DOHH2 (cell line): ENCODE results near the gene PLA2G4A.

Experiments used
- H3F3A ChIP-seq: fragments of 200-600 bp; sonication (generic), shearing (Covaris generic); 2 replicates; pipeline ENCODE4 v1.6.0; 2016; ENCODE audit warnings: antibody characterized with exemption, mild to moderate bottlenecking; ENCODE audit not compliant: control insufficient read depth, insufficient read depth
- H3K27ac ChIP-seq: fragments of 200-600 bp; sonication (generic); 2 replicates; pipeline ENCODE4 v1.5.1; 2014; ENCODE audit warnings: low read depth, mild to moderate bottlenecking, low read length, moderate library complexity
- H3K27me3 ChIP-seq: fragments of 200-600 bp; sonication (generic); 2 replicates; pipeline ENCODE4 v1.6.1; 2014; ENCODE audit warnings: mild to moderate bottlenecking, low read length, mixed read lengths; ENCODE audit not compliant: control insufficient read depth
- H3K36me3 ChIP-seq: fragments of 200-600 bp; sonication (generic); 2 replicates; pipeline ENCODE4 v1.6.1; 2014; ENCODE audit warnings: mild to moderate bottlenecking, low read length, moderate library complexity, mixed read lengths; ENCODE audit not compliant: control insufficient read depth
- H3K4me1 ChIP-seq: fragments of 200-600 bp; sonication (generic); 2 replicates; pipeline ENCODE4 v1.6.1; 2014; ENCODE audit warnings: mild to moderate bottlenecking, low read length, mixed read lengths; ENCODE audit not compliant: control insufficient read depth
- H3K4me2 ChIP-seq: fragments of 200-600 bp; sonication (generic); 2 replicates; pipeline ENCODE4 v1.6.0; 2014; ENCODE audit warnings: mild to moderate bottlenecking, low read length, moderate library complexity
- H3K4me3 ChIP-seq: fragments of 200-600 bp; sonication (generic); 2 replicates; pipeline ENCODE4 v1.5.1; 2014; ENCODE audit warnings: mild to moderate bottlenecking, low read length, mixed read lengths
- H3K79me2 ChIP-seq: fragments of 200-600 bp; sonication (generic); 2 replicates; pipeline ENCODE4 v1.6.1; 2014; ENCODE audit warnings: mild to moderate bottlenecking, low read length, mixed read lengths; ENCODE audit not compliant: control insufficient read depth
- H3K9me2 ChIP-seq: fragments of 200-600 bp; sonication (generic); replicated peaks from 2 replicates; pipeline ENCODE4 v1.6.1; 2014; ENCODE audit warnings: mild to moderate bottlenecking, low read length, mixed read lengths; ENCODE audit not compliant: control insufficient read depth
- H3K9me3 ChIP-seq: fragments of 200-600 bp; sonication (generic); 2 replicates; pipeline ENCODE4 v1.6.1; 2014; ENCODE audit warnings: antibody characterized with exemption, low read length, mixed read lengths; ENCODE audit not compliant: control insufficient read depth, insufficient read depth
- H4K20me1 ChIP-seq: fragments of 200-600 bp; sonication (generic); 2 replicates; pipeline ENCODE4 v1.6.0; 2014; ENCODE audit warnings: low read depth, mild to moderate bottlenecking, antibody characterized with exemption, low read length, moderate library complexity; ENCODE audit not compliant: control insufficient read depth, insufficient read depth
- EZH2phosphoT487 ChIP-seq: fragments of 200-600 bp; sonication (generic); IDR thresholded peaks from 2 replicates; pipeline ENCODE4 v1.6.1; 2017; ENCODE audit warnings: borderline replicate concordance, mild to moderate bottlenecking, antibody characterized with exemption, low read length, moderate library complexity, mixed read lengths
- TF ChIP-seq, protein P1 (sequence below): fragments of 200-600 bp; sonication (generic); IDR thresholded peaks from one replicate; pipeline ENCODE4 v1.5.1; 2014; ENCODE audit warnings: antibody characterized with exemption, mild to moderate bottlenecking, low read depth, low read length; ENCODE audit not compliant: poor library complexity, severe bottlenecking

The PLA2G4A gene

DNA sequence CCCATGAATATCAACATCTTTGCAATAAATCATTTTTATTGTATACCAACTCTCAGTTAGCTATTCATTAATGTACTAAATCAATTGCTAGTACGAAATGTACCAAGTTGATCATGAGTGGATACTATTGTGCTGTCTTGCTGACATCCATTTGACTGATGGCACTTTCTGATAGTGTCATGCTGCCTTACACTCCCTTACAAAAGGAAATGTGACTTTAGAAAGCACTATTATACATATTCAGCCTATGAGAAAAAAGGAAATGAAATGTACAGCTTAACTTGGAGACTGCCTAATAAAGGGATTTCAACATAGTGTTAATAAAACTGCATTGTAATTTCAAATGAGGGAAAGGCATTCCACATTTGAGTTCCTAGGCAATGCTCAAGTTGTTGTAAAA, 52.2 kb downstream of the PLA2G4A start:
- Histone ChIP-seq H3K27ac (no peak overlapping the region), H4K20me1 (no peaks in the 10 kb centered on the region), H3K27me3 (no peaks in the 10 kb centered on the region), H3K4me1 (no peaks in the 10 kb centered on the region), H3K4me3 (no peak overlapping the region), H3K4me2 (no peak overlapping the region), H3K36me3 (no peaks in the 10 kb centered on the region), H3F3A (no peaks in the 10 kb centered on the region), H3K79me2 (no peaks in the 10 kb centered on the region), H3K9me2 (no peaks in the 10 kb centered on the region), H3K9me3 (no peaks in the 10 kb centered on the region)
- TF ChIP-seq, protein P1, sequence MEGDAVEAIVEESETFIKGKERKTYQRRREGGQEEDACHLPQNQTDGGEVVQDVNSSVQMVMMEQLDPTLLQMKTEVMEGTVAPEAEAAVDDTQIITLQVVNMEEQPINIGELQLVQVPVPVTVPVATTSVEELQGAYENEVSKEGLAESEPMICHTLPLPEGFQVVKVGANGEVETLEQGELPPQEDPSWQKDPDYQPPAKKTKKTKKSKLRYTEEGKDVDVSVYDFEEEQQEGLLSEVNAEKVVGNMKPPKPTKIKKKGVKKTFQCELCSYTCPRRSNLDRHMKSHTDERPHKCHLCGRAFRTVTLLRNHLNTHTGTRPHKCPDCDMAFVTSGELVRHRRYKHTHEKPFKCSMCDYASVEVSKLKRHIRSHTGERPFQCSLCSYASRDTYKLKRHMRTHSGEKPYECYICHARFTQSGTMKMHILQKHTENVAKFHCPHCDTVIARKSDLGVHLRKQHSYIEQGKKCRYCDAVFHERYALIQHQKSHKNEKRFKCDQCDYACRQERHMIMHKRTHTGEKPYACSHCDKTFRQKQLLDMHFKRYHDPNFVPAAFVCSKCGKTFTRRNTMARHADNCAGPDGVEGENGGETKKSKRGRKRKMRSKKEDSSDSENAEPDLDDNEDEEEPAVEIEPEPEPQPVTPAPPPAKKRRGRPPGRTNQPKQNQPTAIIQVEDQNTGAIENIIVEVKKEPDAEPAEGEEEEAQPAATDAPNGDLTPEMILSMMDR: no peak
- TF ChIP-seq EZH2phosphoT487: no peak

DNA sequence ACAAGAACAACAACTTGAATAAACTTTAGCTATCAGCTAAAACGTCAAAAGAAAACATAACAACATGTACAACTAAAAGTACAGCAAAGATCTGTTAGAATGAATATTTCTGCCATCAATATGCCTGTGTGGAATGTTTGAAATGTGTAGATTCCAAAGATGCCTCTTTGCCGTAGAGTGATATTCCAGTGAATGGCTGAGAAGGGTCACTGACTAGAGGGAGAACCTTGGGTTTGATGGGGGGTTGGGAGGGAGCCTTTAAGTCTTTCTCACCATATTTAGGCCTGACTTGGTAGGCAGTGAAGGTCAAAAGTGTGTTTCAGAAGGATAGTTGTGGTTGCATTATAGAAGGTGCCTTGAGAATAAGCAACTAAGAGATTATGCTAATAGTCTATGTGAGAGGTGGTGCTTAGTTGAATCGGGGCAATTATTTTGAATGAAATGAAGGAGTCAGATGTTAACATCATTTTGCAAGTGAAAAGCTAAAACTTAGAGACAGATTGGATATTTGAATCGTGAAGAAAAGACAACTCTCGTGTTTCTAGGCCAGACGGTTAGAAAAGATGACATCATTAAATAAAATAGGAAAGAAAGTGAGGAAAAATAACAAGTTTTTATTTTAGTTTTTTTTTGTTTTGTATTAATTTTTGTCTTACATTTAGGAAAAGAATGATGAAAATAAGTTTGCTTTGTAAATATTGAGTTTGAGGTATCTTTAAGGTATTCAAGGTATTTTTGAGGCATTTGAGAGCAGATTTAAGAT, 53.8 kb downstream of the PLA2G4A start:
- Histone ChIP-seq H3K79me2 (no peaks in the 10 kb centered on the region), H3K36me3 (no peaks in the 10 kb centered on the region), H4K20me1 (no peaks in the 10 kb centered on the region), H3K4me3 (no peak overlapping the region), H3K4me1 (no peaks in the 10 kb centered on the region), H3K9me3 (no peaks in the 10 kb centered on the region), H3K4me2 (no peak overlapping the region), H3K27me3 (no peaks in the 10 kb centered on the region), H3F3A (no peaks in the 10 kb centered on the region), H3K27ac (no peak overlapping the region), H3K9me2 (no peaks in the 10 kb centered on the region)
- TF ChIP-seq EZH2phosphoT487: no peak
- TF ChIP-seq, protein P1: no peak

DNA sequence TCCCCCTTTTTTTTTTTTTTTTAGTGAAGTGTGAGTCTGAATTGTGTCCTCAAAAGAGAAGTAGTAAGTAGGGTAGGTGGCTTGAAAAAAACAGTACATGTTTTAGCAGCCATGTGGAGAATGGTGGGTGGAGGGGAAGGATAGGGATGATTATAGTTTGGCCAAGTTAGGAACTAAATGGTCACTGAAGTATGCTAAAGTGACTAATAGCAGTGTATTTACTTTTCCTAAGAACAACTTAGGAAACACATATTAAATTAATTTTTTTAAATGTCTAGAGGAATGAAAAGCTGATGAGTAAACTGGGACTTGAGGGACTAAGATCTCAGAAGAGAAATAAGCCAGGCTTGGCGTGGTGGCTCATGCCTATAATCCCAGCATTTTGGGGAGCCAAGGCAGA, 55.5 kb downstream of the PLA2G4A start:
- Histone ChIP-seq H3K27ac (no peak overlapping the region), H3K36me3 (no peaks in the 10 kb centered on the region), H3K27me3 (no peaks in the 10 kb centered on the region), H3K9me3 (no peaks in the 10 kb centered on the region), H4K20me1 (no peaks in the 10 kb centered on the region), H3K9me2 (no peaks in the 10 kb centered on the region), H3F3A (no peaks in the 10 kb centered on the region), H3K4me1 (no peaks in the 10 kb centered on the region), H3K4me2 (no peak overlapping the region), H3K4me3 (no peak overlapping the region), H3K79me2 (no peaks in the 10 kb centered on the region)
- TF ChIP-seq, protein P1: no peak
- no peak for TF ChIP-seq EZH2phosphoT487
